Neuronal stem cell (in vitro differentiated cells): ENCODE measurements around the gene PDE1C.

Experiments
- DNase-seq: peaks from one replicate; pipeline ENCODE4 v3.0.0-alpha.2; 2013; ENCODE audit warnings: low spot score
- H2AFZ ChIP-seq: one replicate; pipeline ENCODE4 v1.6.1; 2013; ENCODE audit warnings: mild to moderate bottlenecking, low read length, inconsistent platforms
- H2AK5ac ChIP-seq: 2 replicates; pipeline ENCODE4 v1.6.1; 2013; ENCODE audit warnings: low read depth, mild to moderate bottlenecking, inconsistent platforms, low read length, moderate library complexity, mixed read lengths
- H2BK120ac ChIP-seq: 2 replicates; pipeline ENCODE4 v1.6.1; 2013; ENCODE audit warnings: low read depth, mild to moderate bottlenecking, inconsistent platforms, low read length, moderate library complexity, mixed read lengths
- H2BK12ac ChIP-seq: one replicate; pipeline ENCODE4 v1.6.1; 2013; ENCODE audit warnings: low read length, inconsistent platforms
- H2BK15ac ChIP-seq: 2 replicates; pipeline ENCODE4 v1.6.1; 2013; ENCODE audit warnings: mild to moderate bottlenecking, low read length, inconsistent platforms, mixed read lengths
- H2BK5ac ChIP-seq: one replicate; pipeline ENCODE4 v1.6.1; 2013; ENCODE audit warnings: inconsistent platforms, mild to moderate bottlenecking, low read length, moderate library complexity
- H3K14ac ChIP-seq: one replicate; pipeline ENCODE4 v1.6.1; 2013; ENCODE audit warnings: low read length, inconsistent platforms
- H3K18ac ChIP-seq: 2 replicates; pipeline ENCODE4 v1.6.1; 2013; ENCODE audit warnings: low read length, inconsistent platforms
- H3K23ac ChIP-seq: 2 replicates; pipeline ENCODE4 v1.6.1; 2013; ENCODE audit warnings: low read depth, mild to moderate bottlenecking, mixed read lengths, low read length, inconsistent platforms; ENCODE audit not compliant: poor library complexity
- H3K27ac ChIP-seq: replicated peaks from 3 replicates; pipeline ENCODE4 v1.5.1; 2013; ENCODE audit warnings: low read length, inconsistent platforms
- H3K27me3 ChIP-seq, 3 experiments: 2 replicates each; pipeline ENCODE4 v1.6.1; 2013; ENCODE audit warnings: low read length in 3 of 3, mild to moderate bottlenecking in 2 of 3, inconsistent platforms in 1 of 3, low read depth in 1 of 3, mixed read lengths in 1 of 3, moderate library complexity in 1 of 3; ENCODE audit not compliant: control insufficient read depth in 3 of 3, insufficient read depth in 3 of 3
- H3K36me3 ChIP-seq, 2 donors: replicated peaks in 1 of 2; 2 replicates each; pipeline ENCODE4 v1.6.1; 2013; ENCODE audit warnings: low read length in 2 of 2; ENCODE audit not compliant: control insufficient read depth in 2 of 2, insufficient read depth in 2 of 2
- H3K4ac ChIP-seq: 2 replicates; pipeline ENCODE4 v1.6.1; 2013; ENCODE audit warnings: inconsistent platforms, mild to moderate bottlenecking, low read length, moderate library complexity
- H3K4me1 ChIP-seq, 2 donors: 1 replicate in 1 of 2; 2 replicates in 1 of 2; pipeline ENCODE4 v1.6.1; 2013; ENCODE audit warnings: low read length in 2 of 2, low read depth in 1 of 2; ENCODE audit not compliant: control insufficient read depth in 2 of 2, insufficient read depth in 1 of 2
- H3K4me2 ChIP-seq: one replicate; pipeline ENCODE4 v1.6.1; 2013; ENCODE audit warnings: mild to moderate bottlenecking, low read length, inconsistent platforms; ENCODE audit not compliant: insufficient read depth, poor library complexity, severe bottlenecking
- H3K4me3 ChIP-seq, 2 donors: 2 replicates each; pipeline ENCODE4 v1.5.1; 2013; ENCODE audit warnings: low read length in 2 of 2, mild to moderate bottlenecking in 2 of 2, inconsistent platforms in 1 of 2, moderate library complexity in 1 of 2
- H3K79me1 ChIP-seq: one replicate; pipeline ENCODE4 v1.6.1; 2013; ENCODE audit warnings: low read depth, mild to moderate bottlenecking, inconsistent platforms, low read length, moderate library complexity
- H3K9ac ChIP-seq: one replicate; pipeline ENCODE4 v1.6.1; 2013; ENCODE audit warnings: mild to moderate bottlenecking, low read depth, low read length, inconsistent platforms; ENCODE audit not compliant: poor library complexity
- H3K9me3 ChIP-seq, 2 donors: replicated peaks in 1 of 2; 2 replicates each; pipeline versions ENCODE3 to v1.6.1; 2013; ENCODE audit warnings: low read length in 2 of 2, mild to moderate bottlenecking in 2 of 2, inconsistent platforms in 1 of 2, low read depth in 1 of 2, mixed read lengths in 1 of 2, moderate library complexity in 1 of 2; ENCODE audit not compliant: control insufficient read depth in 2 of 2, insufficient read depth in 1 of 2
- H4K8ac ChIP-seq: one replicate; pipeline ENCODE4 v1.6.1; 2013; ENCODE audit warnings: low read depth, mild to moderate bottlenecking, inconsistent platforms, low read length, moderate library complexity
- H4K91ac ChIP-seq: one replicate; pipeline ENCODE4 v1.6.1; 2013; ENCODE audit warnings: low read length, low read depth, mild to moderate bottlenecking, inconsistent platforms; ENCODE audit not compliant: poor library complexity
- WGBS, 2 donors: extraction: QIAGEN DNeasy Blood & Tissue Kit; methylation state at CpG; one replicate each; pipeline ENCODE4 v1.1.7; 2013; ENCODE audit warnings: missing lambda C conversion rate in 2 of 2, mixed read lengths in 1 of 2; ENCODE audit not compliant: insufficient read length in 2 of 2, insufficient replicate concordance in 1 of 2; ENCODE audit errors: extremely low coverage in 2 of 2; 5-methylcytosine and 5-hydroxymethylcytosine counted together

Gene PDE1C

DNA sequence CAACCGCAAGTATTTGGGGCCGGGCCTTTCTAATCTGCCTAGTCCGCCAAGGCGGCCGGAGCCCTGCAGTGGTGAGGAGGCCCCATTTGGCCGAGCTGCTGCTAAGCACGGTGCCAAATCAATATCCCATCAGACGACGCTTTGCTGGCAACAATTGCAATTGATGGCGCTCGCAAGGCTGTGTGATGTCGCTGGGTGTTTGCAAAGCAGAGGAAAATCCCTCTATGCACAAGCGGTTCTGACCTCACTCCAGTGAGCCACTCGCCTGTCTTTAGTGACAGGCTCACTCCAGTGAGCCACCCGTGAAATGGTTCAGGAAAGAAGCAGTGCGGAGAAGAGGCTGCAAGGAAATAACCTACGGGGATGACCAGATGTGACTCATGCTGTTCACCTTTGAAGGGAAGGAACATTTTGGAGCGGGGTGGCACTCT, 18.3 kb upstream of the PDE1C start:
- no CpG with 5 or more reads among the region's 18 CpGs for WGBS, 2 donors
- no peak overlapping the region for H3K18ac ChIP-seq
- no peaks in the 10 kb centered on the region for H3K79me1 ChIP-seq
- no peak overlapping the region for H4K91ac ChIP-seq
- no peak overlapping the region for H3K14ac ChIP-seq
- no peaks in the 10 kb centered on the region for H3K4me1 ChIP-seq
- H3K4me3 ChIP-seq, result no peak overlapping the region
- no peak for DNase-seq
- H4K8ac ChIP-seq, result no peak overlapping the region
- H2AFZ ChIP-seq, result peak overlapping the region; percentile 7
- H3K36me3 ChIP-seq, result no peaks in the 10 kb centered on the region
- H3K4me2 ChIP-seq, result no peak overlapping the region
- no peak overlapping the region for H2BK5ac ChIP-seq
- no peaks in the 10 kb centered on the region for H3K27me3 ChIP-seq
- no peak overlapping the region for H2AK5ac ChIP-seq
- no peak overlapping the region for H3K9ac ChIP-seq
- H2BK15ac ChIP-seq, result no peak overlapping the region
- H2BK12ac ChIP-seq, result no peak overlapping the region
- no peak overlapping the region for H2BK120ac ChIP-seq
- no peak overlapping the region for H3K27ac ChIP-seq
- H3K23ac ChIP-seq, result no peak overlapping the region
- H3K4ac ChIP-seq, result no peak overlapping the region
- no peaks in the 10 kb centered on the region for H3K9me3 ChIP-seq

DNA sequence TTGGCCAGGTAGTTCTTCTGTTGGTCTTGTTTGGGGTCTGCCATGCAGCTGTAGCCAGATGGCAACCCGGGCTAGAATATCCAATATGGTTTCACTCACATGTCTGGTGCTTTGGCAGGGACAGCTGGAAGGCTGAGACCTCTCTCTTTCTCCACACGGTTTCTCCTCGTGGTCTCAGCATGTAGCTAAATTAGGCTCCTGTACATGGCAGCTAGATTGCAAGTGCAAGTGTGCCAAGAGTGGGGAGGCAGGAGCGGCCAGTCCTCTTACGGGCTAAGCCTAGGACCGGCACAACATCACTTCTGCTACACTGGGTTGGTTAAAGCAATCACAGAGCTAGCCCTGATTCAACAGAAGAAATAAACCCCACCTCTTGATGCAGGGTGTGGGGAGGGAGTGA, 9.3 kb upstream of the PDE1C start:
- no peak overlapping the region for H3K4me2 ChIP-seq
- H3K14ac ChIP-seq, result no peak overlapping the region
- no peaks in the 10 kb centered on the region for H3K79me1 ChIP-seq
- H3K9me3 ChIP-seq, result peaks cover 0 to 2% of the 10 kb centered on the region in 2 donors
- H2BK12ac ChIP-seq, result no peak overlapping the region
- no peak overlapping the region for H3K18ac ChIP-seq
- no peak overlapping the region for H3K4me3 ChIP-seq
- H4K91ac ChIP-seq, result no peak overlapping the region
- H3K36me3 ChIP-seq, result no peaks in the 10 kb centered on the region
- H2AFZ ChIP-seq, result no peak overlapping the region
- H3K23ac ChIP-seq, result peak overlapping the region; percentile 27
- no peaks in the 10 kb centered on the region for H3K4me1 ChIP-seq
- H2BK15ac ChIP-seq, result no peak overlapping the region
- no peak overlapping the region for H3K9ac ChIP-seq
- no peaks in the 10 kb centered on the region for H3K27me3 ChIP-seq
- no peak overlapping the region for H2BK120ac ChIP-seq
- no peak overlapping the region for H3K4ac ChIP-seq
- WGBS, 2 donors, result no CpG with 5 or more reads among the region's 6 CpGs
- no peak overlapping the region for H4K8ac ChIP-seq
- no peak overlapping the region for H3K27ac ChIP-seq
- no peak overlapping the region for H2BK5ac ChIP-seq
- H2AK5ac ChIP-seq, result no peak overlapping the region
- DNase-seq, result no peak

DNA sequence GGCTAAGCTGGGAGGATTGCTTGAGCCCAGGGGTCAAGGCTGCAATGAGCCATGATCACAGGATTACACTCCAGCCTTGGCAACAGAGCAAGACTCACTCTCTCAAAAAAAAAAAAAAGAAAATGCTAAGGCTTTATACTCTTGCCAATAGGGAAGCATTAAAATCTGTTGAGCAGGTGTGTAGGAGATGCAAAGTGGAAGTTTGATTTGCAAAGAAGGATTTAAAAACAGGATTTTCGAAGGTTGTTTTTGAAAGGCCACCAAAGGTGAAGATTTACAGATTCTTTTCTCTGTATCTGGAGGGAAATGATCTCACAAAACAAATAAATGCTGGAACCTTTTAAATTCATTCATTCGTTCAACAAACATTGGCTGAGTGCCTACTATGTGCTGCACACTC, 8.6 kb upstream of the PDE1C start:
- no peaks in the 10 kb centered on the region for H3K4me1 ChIP-seq
- H3K18ac ChIP-seq, result no peak overlapping the region
- no peak overlapping the region for H3K27ac ChIP-seq
- H4K91ac ChIP-seq, result no peak overlapping the region
- no peaks in the 10 kb centered on the region for H3K79me1 ChIP-seq
- no peak overlapping the region for H2BK12ac ChIP-seq
- no peak overlapping the region for H3K9ac ChIP-seq
- H2AK5ac ChIP-seq, result no peak overlapping the region
- H2AFZ ChIP-seq, result no peak overlapping the region
- no peak overlapping the region for H2BK120ac ChIP-seq
- no peak for DNase-seq
- no peak overlapping the region for H3K23ac ChIP-seq
- no CpG with 5 or more reads among the region's 2 CpGs for WGBS, 2 donors
- no peak overlapping the region for H3K4me3 ChIP-seq
- peaks cover 0 to 2% of the 10 kb centered on the region in 2 donors for H3K9me3 ChIP-seq
- no peak overlapping the region for H3K4me2 ChIP-seq
- H3K27me3 ChIP-seq, result no peaks in the 10 kb centered on the region
- no peak overlapping the region for H4K8ac ChIP-seq
- H3K36me3 ChIP-seq, result no peaks in the 10 kb centered on the region
- no peak overlapping the region for H2BK5ac ChIP-seq
- no peak overlapping the region for H3K14ac ChIP-seq
- no peak overlapping the region for H2BK15ac ChIP-seq
- no peak overlapping the region for H3K4ac ChIP-seq

DNA sequence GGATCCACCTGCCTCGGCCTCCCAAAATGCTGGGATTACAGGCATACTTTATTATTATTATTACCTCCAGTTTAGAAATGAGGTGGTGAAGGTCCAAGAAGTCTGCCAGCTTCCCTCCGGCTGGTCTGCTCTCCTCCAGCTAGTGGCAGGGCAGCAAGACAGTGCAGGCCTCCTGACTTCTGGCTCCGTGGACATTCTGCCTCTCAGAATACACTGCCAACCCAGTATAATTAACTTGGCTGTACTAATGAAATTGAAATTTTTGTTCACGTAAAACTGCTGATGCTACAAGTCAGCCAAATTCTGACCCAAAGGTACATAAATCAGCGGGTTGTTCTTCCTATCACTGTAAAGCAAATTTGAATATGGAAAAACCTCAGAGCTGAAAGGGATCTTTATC, 7.6 kb upstream of the PDE1C start:
- H3K79me1 ChIP-seq, result no peaks in the 10 kb centered on the region
- DNase-seq, result no peak
- H3K14ac ChIP-seq, result no peak overlapping the region
- H3K27ac ChIP-seq, result no peak overlapping the region
- no peak overlapping the region for H3K23ac ChIP-seq
- no peak overlapping the region for H2BK120ac ChIP-seq
- H2BK5ac ChIP-seq, result no peak overlapping the region
- no peak overlapping the region for H2AFZ ChIP-seq
- no peak overlapping the region for H3K18ac ChIP-seq
- WGBS, 2 donors, result no CpG with 5 or more reads among the region's 5 CpGs
- no peak overlapping the region for H3K4ac ChIP-seq
- no peak overlapping the region for H2BK12ac ChIP-seq
- peaks cover 0 to 2% of the 10 kb centered on the region in 2 donors for H3K9me3 ChIP-seq
- no peak overlapping the region for H3K9ac ChIP-seq
- H2BK15ac ChIP-seq, result no peak overlapping the region
- H3K27me3 ChIP-seq, result peaks cover 0 to under 1% (median 0%) of the 10 kb centered on the region in 3 experiments
- no peak overlapping the region for H2AK5ac ChIP-seq
- H4K91ac ChIP-seq, result no peak overlapping the region
- no peaks in the 10 kb centered on the region for H3K36me3 ChIP-seq
- no peaks in the 10 kb centered on the region for H3K4me1 ChIP-seq
- H3K4me2 ChIP-seq, result no peak overlapping the region
- H4K8ac ChIP-seq, result no peak overlapping the region
- no peak overlapping the region for H3K4me3 ChIP-seq
